Gastroesophageal sphincter (tissue), 4 donors: ENCODE measurements around the gene SH3BGR. TPM values are rescaled to one million over a fixed set of nuclear protein-coding genes. Genes with fewer than 3 reads are reported as not detected.
"Not testable (repeated sequence)": the region's sequence is repeated elsewhere in the genome, so short reads cannot be mapped to it uniquely, and the experiment has no call there.

Experiments
- ATAC-seq: fragments of 150-250 bp; one replicate; pipeline ENCODE4 v1.9.1; 2016; ENCODE audit warnings: mild to moderate bottlenecking, moderate library complexity
- H3K27ac ChIP-seq, 4 donors: fragments of 200-600 bp; sonication (generic) in 3 of 4; 1 replicate in 3 of 4; 2 replicates in 1 of 4; pipeline ENCODE4 v1.5.1; 2016 to 2019
- H3K27me3 ChIP-seq: fragments of 200-600 bp; sonication (generic); one replicate; pipeline ENCODE4 v1.5.1; 2019
- H3K36me3 ChIP-seq, 2 donors: fragments of 200-600 bp; sonication (generic); one replicate each; pipeline ENCODE4 v1.5.1; 2019; ENCODE audit warnings: control low read depth in 1 of 2
- H3K4me1 ChIP-seq, 3 donors: fragments of 200-600 bp; sonication (generic); 1 replicate in 2 of 3; 2 replicates in 1 of 3; pipeline ENCODE4 v1.5.1; 2016 to 2019; ENCODE audit warnings: control low read depth in 2 of 3
- H3K4me3 ChIP-seq, 2 donors: fragments of 200-600 bp; sonication (generic); one replicate each; pipeline ENCODE4 v1.5.1; 2019; ENCODE audit warnings: mild to moderate bottlenecking in 1 of 2, moderate library complexity in 1 of 2
- H3K9me3 ChIP-seq, 3 donors: fragments of 200-600 bp; sonication (generic); one replicate each; pipeline ENCODE4 v1.5.1; 2017 to 2019; ENCODE audit warnings: control low read depth in 2 of 3
- CTCF ChIP-seq, 4 experiments: fragments of 200-600 bp in 2 of 4; fragments of 450-650 bp in 2 of 4; sonication (generic) in 1 of 4; IDR thresholded peaks; one replicate each; pipeline ENCODE4 v1.5.1; 2017 to 2019; ENCODE audit warnings: antibody characterized with exemption in 4 of 4, mild to moderate bottlenecking in 2 of 4, moderate library complexity in 2 of 4
- EP300 ChIP-seq: sonication (generic); formaldehyde crosslinking; IDR thresholded peaks from one replicate; pipeline ENCODE4 v1.6.1; 2017; ENCODE audit warnings: antibody characterized with exemption, mild to moderate bottlenecking
- POLR2A ChIP-seq, 2 donors: fragments of 450-650 bp; IDR thresholded peaks; one replicate each; pipeline ENCODE4 v1.6.1; 2017; ENCODE audit warnings: antibody characterized with exemption in 2 of 2, mild to moderate bottlenecking in 2 of 2, moderate library complexity in 1 of 2
- POLR2AphosphoS5 ChIP-seq: sonication (generic); formaldehyde crosslinking; IDR thresholded peaks from one replicate; pipeline ENCODE4 v1.6.1; 2017; ENCODE audit warnings: antibody characterized with exemption
- WGBS, 2 donors: methylation state at CpG; one replicate each; pipeline ENCODE4 v1.1.5; 2018; ENCODE audit warnings: low coverage in 1 of 2; 5-methylcytosine and 5-hydroxymethylcytosine counted together
- total RNA-seq, 4 donors: library from RNA; depleted of rRNA; stranded (reverse); fragments of >200 nt; gene quantifications; one replicate each; pipeline ENCODE4 v1.1.0, GENCODE V29; 2016

Gene SH3BGR
- total RNA-seq, 4 donors from 2014 or later = 5.9 to 39.7 (median 30.5) TPM

GRCh38 chr21:39537571-39537970, 85.8 kb downstream of the SH3BGR start:
- 17 to 58% methylated on average over 1 of the region's 1 CpG for WGBS, 2 donors

GRCh38 chr21:39538453-39539042, 86.8 kb downstream of the SH3BGR start:
- Histone ChIP-seq H3K27me3 (no peaks in the 10 kb centered on the region), H3K9me3 (no peaks in the 10 kb centered on the region), H3K27ac (no peak overlapping the region), H3K4me1 (no peaks in the 10 kb centered on the region), H3K36me3 (no peaks in the 10 kb centered on the region), H3K4me3 (no peak overlapping the region)
- TF ChIP-seq CTCF (IDR thresholded peaks at IDR 0.05) = no peak
- ATAC-seq = no peak
- WGBS, 2 donors = 94% methylated on average over 8 of the region's 8 CpGs; no CpG with 5 or more reads in 1 of the 2 donors

More at GRCh38 chr21:39537571-39537970, 85.8 kb downstream of the SH3BGR start:
- H3K4me1 ChIP-seq = no peaks in the 10 kb centered on the region
- H3K27me3 ChIP-seq = no peaks in the 10 kb centered on the region
- H3K4me3 ChIP-seq = no peak overlapping the region
- H3K9me3 ChIP-seq = no peaks in the 10 kb centered on the region
- H3K27ac ChIP-seq = no peak overlapping the region
- TF ChIP-seq EP300 (no peak), POLR2A (IDR thresholded peaks at IDR 0.05) (no peak), POLR2AphosphoS5 (no peak), CTCF (IDR thresholded peaks at IDR 0.05) (no peak)
- ATAC-seq = no peak
- no peaks in the 10 kb centered on the region for H3K36me3 ChIP-seq

- not testable (repeated sequence) for H3K9me3 ChIP-seq, H3K4me1 ChIP-seq, ATAC-seq, H3K27ac ChIP-seq, H3K27me3 ChIP-seq, H3K4me3 ChIP-seq, H3K36me3 ChIP-seq
- 92% methylated on average over 2 of the region's 4 CpGs; no CpG with 5 or more reads in 1 of the 2 donors for WGBS, 2 donors
Measured at GRCh38 chr21:39540367-39540766, 88.6 kb downstream of the SH3BGR start.

- Histone ChIP-seq H3K27me3 (no peaks in the 10 kb centered on the region), H3K9me3 (peaks cover 0 to 11% (median 0%) of the 10 kb centered on the region in 3 donors), H3K4me1 (no peaks in the 10 kb centered on the region), H3K27ac (no peak overlapping the region), H3K36me3 (no peaks in the 10 kb centered on the region), H3K4me3 (no peak overlapping the region)
- TF ChIP-seq POLR2AphosphoS5 = no peak
- TF ChIP-seq CTCF (IDR thresholded peaks at IDR 0.05) = no peak
- TF ChIP-seq EP300 = no peak
- 87 to 89% methylated on average over 3 to 5 of the region's 5 CpGs for WGBS, 2 donors
- no peak for ATAC-seq
Measured at GRCh38 chr21:39542736-39543135, 91.0 kb downstream of the SH3BGR start.

- 88% methylated on average over 1 of the region's 1 CpG; no CpG with 5 or more reads in 1 of the 2 donors for WGBS, 2 donors
- ATAC-seq = no peak
- no peak overlapping the region for H3K27ac ChIP-seq
Measured at GRCh38 chr21:39546522-39546921, 94.8 kb downstream of the SH3BGR start.

More at GRCh38 chr21:39546522-39546921, 94.8 kb downstream of the SH3BGR start:
- TF ChIP-seq POLR2A (IDR thresholded peaks at IDR 0.05) = no peak
- TF ChIP-seq EP300 = no peak
- no peak for TF ChIP-seq POLR2AphosphoS5
- no peak for TF ChIP-seq CTCF (IDR thresholded peaks at IDR 0.05)
- Histone ChIP-seq H3K27me3 (no peaks in the 10 kb centered on the region), H3K4me1 (no peaks in the 10 kb centered on the region), H3K4me3 (no peak overlapping the region), H3K36me3 (no peaks in the 10 kb centered on the region), H3K9me3 (peaks cover 0 to 11% (median 0%) of the 10 kb centered on the region in 3 donors)
